H1 (cell line): ENCODE measurements around the gene LHX2. TPM values are rescaled to one million over a fixed set of nuclear protein-coding genes. Genes with fewer than 3 reads are reported as not detected.

Source experiments
- CTCF ChIA-PET: fragments of 300-600 bp; sonication (Branson Sonifier 250); formaldehyde crosslinking; loops from one replicate; lab custom pipeline; 2021; ENCODE audit not compliant: partially characterized antibody; lab: Charles Lee
- POLR2A ChIA-PET: fragments of 300-600 bp; sonication (Branson Sonifier 250); formaldehyde crosslinking; loops from one replicate; lab custom pipeline; 2021; ENCODE audit warnings: inconsistent platforms; ENCODE audit not compliant: partially characterized antibody; lab: Charles Lee
- DNase-seq, 2 experiments: peaks; one replicate each; pipeline versions ENCODE4 v3.0.0 to v3.0.0-alpha.2; 2010 to 2022; ENCODE audit warnings: low spot score in 2 of 2, low read depth in 1 of 2, mixed read lengths in 1 of 2
- FAIRE-seq: peaks from 2 replicates; lab custom pipeline; 2011; peaks lifted over from hg19 to GRCh38; lab: Jason Lieb, UNC
- H2AFZ ChIP-seq: 2 replicates; pipeline ENCODE4 v1.8.1; 2012; ENCODE audit warnings: low read length, inconsistent platforms
- H2AK5ac ChIP-seq: 2 replicates; pipeline ENCODE4 v1.6.1; 2013; ENCODE audit warnings: low read depth, low read length
- H2BK120ac ChIP-seq: replicated peaks from 2 replicates; pipeline ENCODE3; 2013; ENCODE audit warnings: low read depth, low read length, inconsistent platforms
- H2BK12ac ChIP-seq: 2 replicates; pipeline ENCODE4 v1.6.1; 2013; ENCODE audit warnings: low read depth, low read length
- H2BK15ac ChIP-seq: 2 replicates; pipeline ENCODE4 v1.6.1; 2013; ENCODE audit warnings: low read length
- H2BK20ac ChIP-seq: 2 replicates; pipeline ENCODE4 v1.6.1; 2013; ENCODE audit warnings: low read length
- H2BK5ac ChIP-seq: 2 replicates; pipeline ENCODE4 v1.6.1; 2013; ENCODE audit warnings: low read depth, low read length
- H3K14ac ChIP-seq: 2 replicates; pipeline ENCODE4 v1.6.1; 2013; ENCODE audit warnings: inconsistent platforms; ENCODE audit not compliant: insufficient read length
- H3K18ac ChIP-seq: 2 replicates; pipeline ENCODE4 v1.6.1; 2013; ENCODE audit warnings: low read length; ENCODE audit errors: extremely low read depth
- H3K23ac ChIP-seq: 2 replicates; pipeline ENCODE4 v1.6.1; 2013; ENCODE audit warnings: inconsistent platforms; ENCODE audit not compliant: insufficient read length
- H3K23me2 ChIP-seq: 2 replicates; pipeline ENCODE4 v1.6.1; 2013; ENCODE audit warnings: low read depth, low read length
- H3K27ac ChIP-seq: 2 replicates; pipeline ENCODE4 v1.6.1; 2011; ENCODE audit warnings: low read depth, low read length, inconsistent platforms
- H3K27me3 ChIP-seq, 4 experiments: replicated peaks in 1 of 4; 1 replicate in 1 of 4; 2 replicates in 3 of 4; pipeline versions ENCODE4 v1.6.1 to v1.8.1; 2011 to 2013; ENCODE audit warnings: low read length in 3 of 4, mild to moderate bottlenecking in 3 of 4, inconsistent platforms in 2 of 4, mixed read lengths in 2 of 4, moderate library complexity in 1 of 4; ENCODE audit not compliant: control insufficient read depth in 3 of 4, insufficient read depth in 3 of 4; ENCODE audit errors: extremely low read depth in 1 of 4
- H3K36me3 ChIP-seq, 4 experiments: 2 replicates each; pipeline versions ENCODE4 v1.6.1 to v1.8.1; 2011 to 2013; ENCODE audit warnings: mild to moderate bottlenecking in 4 of 4, low read length in 3 of 4, moderate library complexity in 2 of 4, control low read depth in 1 of 4, inconsistent platforms in 1 of 4; ENCODE audit not compliant: insufficient read depth in 4 of 4, control insufficient read depth in 2 of 4
- H3K4ac ChIP-seq: replicated peaks from 2 replicates; pipeline ENCODE3; 2013; ENCODE audit warnings: low read length, low read depth, mixed read lengths, inconsistent platforms; ENCODE audit not compliant: insufficient read length
- H3K4me1 ChIP-seq, 4 experiments: replicated peaks in 1 of 4; 1 replicate in 1 of 4; 2 replicates in 3 of 4; pipeline versions ENCODE4 v1.6.1 to v1.8.1; 2011 to 2013; ENCODE audit warnings: low read length in 3 of 4, inconsistent platforms in 2 of 4, mixed read lengths in 1 of 4; ENCODE audit not compliant: insufficient read depth in 4 of 4, control insufficient read depth in 3 of 4
- H3K4me2 ChIP-seq, 2 experiments: 2 replicates each; pipeline versions ENCODE4 v1.6.1 to v1.8.1; 2011 to 2013; ENCODE audit warnings: low read depth in 2 of 2, low read length in 2 of 2, control low read depth in 1 of 2, inconsistent platforms in 1 of 2, mild to moderate bottlenecking in 1 of 2; ENCODE audit not compliant: insufficient read depth in 1 of 2
- H3K4me3 ChIP-seq, 4 experiments: fragments of 200-600, 300-600 bp in 1 of 4; sonication (generic), shearing (Covaris generic), sonication (Bioruptor Twin) in 1 of 4; 2 replicates each; pipeline versions ENCODE4 v1.5.1 to v1.8.1; 2011 to 2016; ENCODE audit warnings: low read length in 4 of 4, low read depth in 3 of 4, control low read depth in 2 of 4, inconsistent platforms in 2 of 4, mild to moderate bottlenecking in 2 of 4, mixed read lengths in 1 of 4, moderate library complexity in 1 of 4; ENCODE audit not compliant: insufficient read depth in 2 of 4; ENCODE audit errors: extremely low read depth in 1 of 4
- H3K56ac ChIP-seq: replicated peaks from 2 replicates; pipeline ENCODE3; 2013; ENCODE audit warnings: low read depth, mild to moderate bottlenecking, mixed read lengths, low read length, inconsistent platforms; ENCODE audit not compliant: insufficient read length
- H3K79me1 ChIP-seq: 2 replicates; pipeline ENCODE4 v1.6.1; 2013; ENCODE audit warnings: low read depth, low read length, control low read depth
- H3K79me2 ChIP-seq, 2 experiments: 2 replicates each; pipeline versions ENCODE4 v1.6.1 to v1.8.1; 2012 to 2013; ENCODE audit warnings: low read length in 2 of 2, mild to moderate bottlenecking in 2 of 2, inconsistent platforms in 1 of 2; ENCODE audit not compliant: insufficient read depth in 2 of 2, control insufficient read depth in 1 of 2
- H3K9ac ChIP-seq, 4 experiments: replicated peaks in 1 of 4; 1 replicate in 1 of 4; 2 replicates in 3 of 4; pipeline versions ENCODE4 v1.6.1 to v1.8.1; 2011 to 2013; ENCODE audit warnings: low read depth in 3 of 4, low read length in 3 of 4, control low read depth in 2 of 4, mild to moderate bottlenecking in 2 of 4, moderate library complexity in 2 of 4, inconsistent platforms in 1 of 4; ENCODE audit errors: extremely low read depth in 1 of 4
- H3K9me3 ChIP-seq, 2 experiments: 2 replicates each; pipeline versions ENCODE4 v1.6.1 to v1.8.1; 2012 to 2013; ENCODE audit warnings: mild to moderate bottlenecking in 2 of 2, moderate library complexity in 2 of 2, control low read depth in 1 of 2, inconsistent platforms in 1 of 2, low read depth in 1 of 2, low read length in 1 of 2, mixed read lengths in 1 of 2; ENCODE audit not compliant: insufficient read depth in 2 of 2
- H4K20me1 ChIP-seq, 2 experiments: replicated peaks in 1 of 2; 2 replicates each; pipeline versions ENCODE3 to v1.8.1; 2011 to 2013; ENCODE audit warnings: inconsistent platforms in 2 of 2, low read length in 2 of 2, mild to moderate bottlenecking in 1 of 2; ENCODE audit not compliant: insufficient read depth in 2 of 2, control insufficient read depth in 1 of 2
- H4K5ac ChIP-seq: 2 replicates; pipeline ENCODE4 v1.6.1; 2013; ENCODE audit warnings: low read length, low read depth, mixed read lengths, inconsistent platforms; ENCODE audit not compliant: insufficient read length
- H4K8ac ChIP-seq: 2 replicates; pipeline ENCODE4 v1.8.0; 2013; ENCODE audit warnings: mild to moderate bottlenecking, moderate library complexity, low read length, inconsistent platforms; ENCODE audit not compliant: insufficient read depth; ENCODE audit errors: extremely low read depth
- H4K91ac ChIP-seq: replicated peaks from 2 replicates; pipeline ENCODE3; 2013; ENCODE audit warnings: low read length, mixed read lengths, inconsistent platforms; ENCODE audit not compliant: insufficient read length
- CEBPB ChIP-seq: IDR thresholded peaks from 2 replicates; pipeline ENCODE4 v1.6.1; 2012; ENCODE audit warnings: low read depth, low read length
- MAFK ChIP-seq: IDR thresholded peaks from 2 replicates; pipeline ENCODE4 v1.6.1; 2012; ENCODE audit warnings: low read depth, mild to moderate bottlenecking, improper control_type of control experiment, low read length
- RBBP5 ChIP-seq: IDR thresholded peaks from 2 replicates; pipeline ENCODE4 v1.7.1; 2012; ENCODE audit warnings: low read depth, mild to moderate bottlenecking, inconsistent platforms, low read length, moderate library complexity, borderline replicate concordance
- RXRA ChIP-seq: IDR thresholded peaks from 2 replicates; pipeline ENCODE4 v1.6.1; 2011; ENCODE audit warnings: low read depth, mild to moderate bottlenecking, low read length, moderate library complexity; ENCODE audit not compliant: insufficient read depth
- WGBS, 2 experiments: shearing (Covaris generic) in 1 of 2; methylation state at CpG; one replicate each; pipeline versions ENCODE4 v1.1.6 to v1.1.7; 2013 to 2015; ENCODE audit warnings: low lambda C conversion rate in 2 of 2, mixed read lengths in 2 of 2, inconsistent platforms in 1 of 2, low coverage in 1 of 2, missing lambda C conversion rate in 1 of 2; ENCODE audit not compliant: insufficient replicate concordance in 2 of 2, insufficient coverage in 1 of 2, insufficient read length in 1 of 2; ENCODE audit errors: extremely low coverage in 1 of 2, missing lambda C conversion rate in 1 of 2; 5-methylcytosine and 5-hydroxymethylcytosine counted together
- polyA plus RNA-seq, 7 experiments: library from polyadenylated mRNA; depleted of rRNA in 3 of 7; stranded (reverse) in 5 of 7; unstranded in 2 of 7; fragments of >200 nt in 5 of 7; fragments of 200-250 nt in 2 of 7; gene quantifications; 1 replicate in 5 of 7; 2 replicates in 1 of 7; 4 replicates in 1 of 7; pipeline versions ENCODE4 v1.2.1 to v1.2.3, GENCODE V29; 2011 to 2013; ENCODE audit warnings: missing spikeins in 2 of 7, mixed read lengths in 2 of 7
- total RNA-seq: library from RNA; stranded (reverse); fragmentation: NEBNext Ultra II Directional; extraction: Animal tissue kit (Norgen Biotek cat#: 25700); gene quantifications from 2 replicates; pipeline ENCODE4 v1.2.1, GENCODE V29; 2021
- TF ChIP-seq, protein P1 (sequence below): IDR thresholded peaks from 2 replicates; pipeline ENCODE4 v1.6.1; 2011; ENCODE audit warnings: low read length, improper control_type of control experiment

Gene LHX2
- total and polyA plus RNA-seq, 2 of the 8 experiments (the other 6 are each of a cell fraction or from before 2014, with no cell fraction given), result 0.11 to 0.86 TPM

DNA sequence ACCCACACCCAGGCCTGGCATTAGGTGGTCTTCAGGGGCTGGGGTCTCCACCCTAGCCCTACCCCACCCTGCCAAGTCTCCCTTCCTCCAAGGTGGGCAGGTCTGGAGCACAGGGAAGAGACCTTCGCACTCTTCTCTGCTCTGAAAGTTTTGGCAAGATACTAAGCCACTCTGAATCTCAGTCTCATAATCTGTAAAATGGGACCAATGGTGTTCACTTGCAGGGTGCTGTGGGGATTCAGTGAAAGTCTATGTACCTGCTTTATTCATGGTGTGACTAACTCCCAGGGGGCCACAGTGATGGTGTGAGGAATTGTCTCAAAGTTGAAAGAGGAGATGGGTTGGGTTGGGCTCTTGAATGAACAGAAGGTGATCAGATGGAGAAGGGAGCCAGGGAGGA is 25.0 kb downstream of the LHX2 start:
- Histone ChIP-seq H4K20me1 (peaks cover 0 to 9% of the 10 kb centered on the region in 2 experiments), H3K23ac (no peak overlapping the region), H3K4me3 (no peak overlapping the region), H3K79me1 (no peaks in the 10 kb centered on the region), H3K9ac (no peak overlapping the region), H2BK120ac (no peak overlapping the region), H3K27me3 (peaks cover 9 to 42% (median 34%) of the 10 kb centered on the region in 4 experiments), H4K91ac (no peak overlapping the region), H3K18ac (no peak overlapping the region), H2BK5ac (no peak overlapping the region), H2BK15ac (no peak overlapping the region), H3K14ac (no peak overlapping the region), H3K4me1 (peaks cover 0 to 4% (median 2%) of the 10 kb centered on the region in 4 experiments; a peak in 3 of 7 replicates), H2BK20ac (no peak overlapping the region), H4K5ac (no peak overlapping the region), H3K23me2 (peaks cover 5% of the 10 kb centered on the region; the same call in 1 of the 2 replicates), H3K79me2 (no peaks in the 10 kb centered on the region), H3K36me3 (no peaks in the 10 kb centered on the region), H3K9me3 (no peaks in the 10 kb centered on the region), H2AK5ac (no peak overlapping the region), H3K4me2 (no peak overlapping the region), H2AFZ (no peak overlapping the region), H2BK12ac (no peak overlapping the region), H3K56ac (no peak overlapping the region), H3K4ac (no peak overlapping the region), H3K27ac (no peak overlapping the region), H4K8ac (no peak overlapping the region)
- POLR2A ChIA-PET, result no interaction called here
- DNase-seq, result no peak
- whole genome bisulfite sequencing, 2 experiments, result 100% methylated on average over 1 of the region's 1 CpG; no CpG with 5 or more reads in 1 of the 2 experiments
- CTCF ChIA-PET, result no interaction called here
- FAIRE-seq, result no peak
- TF ChIP-seq RBBP5 (no peak), RXRA (no peak), CEBPB (no peak), MAFK (no peak)
- TF ChIP-seq, protein P1, sequence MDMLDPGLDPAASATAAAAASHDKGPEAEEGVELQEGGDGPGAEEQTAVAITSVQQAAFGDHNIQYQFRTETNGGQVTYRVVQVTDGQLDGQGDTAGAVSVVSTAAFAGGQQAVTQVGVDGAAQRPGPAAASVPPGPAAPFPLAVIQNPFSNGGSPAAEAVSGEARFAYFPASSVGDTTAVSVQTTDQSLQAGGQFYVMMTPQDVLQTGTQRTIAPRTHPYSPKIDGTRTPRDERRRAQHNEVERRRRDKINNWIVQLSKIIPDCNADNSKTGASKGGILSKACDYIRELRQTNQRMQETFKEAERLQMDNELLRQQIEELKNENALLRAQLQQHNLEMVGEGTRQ, result no peak
